ENCODE measurements around the gene CACHD1.

DNA sequence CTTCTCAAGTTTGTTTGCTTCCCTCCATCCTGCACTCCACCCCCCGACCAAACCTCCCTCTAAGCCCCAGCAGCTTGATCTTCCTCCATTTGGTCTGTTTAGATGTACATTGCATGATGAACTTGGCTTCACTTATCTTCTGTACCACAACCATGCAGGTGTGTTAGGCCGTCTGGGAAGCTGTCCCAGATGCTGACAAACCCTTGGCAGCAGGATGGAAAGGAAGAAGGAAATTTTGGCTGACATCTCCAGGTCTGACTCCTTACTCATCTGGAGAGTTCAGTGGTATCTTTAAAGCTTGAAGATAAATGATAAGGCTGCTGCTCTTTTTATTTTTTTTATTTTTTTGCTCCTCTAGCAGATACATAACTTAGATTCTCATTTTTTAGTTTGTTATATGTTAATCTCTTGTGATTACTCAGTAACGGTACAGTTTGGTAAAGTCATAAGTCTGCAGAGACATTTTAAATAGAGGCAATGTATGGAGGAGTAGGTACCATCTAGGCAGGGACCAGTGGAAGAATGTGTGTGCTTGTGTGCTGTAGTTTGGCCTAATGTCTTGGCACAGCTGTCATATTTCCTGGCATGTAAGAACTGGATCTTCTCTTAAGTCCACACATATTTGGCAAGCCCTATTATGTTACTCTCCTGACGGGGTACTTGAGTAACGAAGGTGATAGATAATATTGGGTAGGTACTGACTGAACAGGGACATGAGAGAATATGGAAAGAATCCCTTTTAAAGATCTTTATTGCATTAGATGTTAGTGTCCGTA lies 79.7 kb downstream of the CACHD1 start:
- TF ChIP-seq, protein P1, sequence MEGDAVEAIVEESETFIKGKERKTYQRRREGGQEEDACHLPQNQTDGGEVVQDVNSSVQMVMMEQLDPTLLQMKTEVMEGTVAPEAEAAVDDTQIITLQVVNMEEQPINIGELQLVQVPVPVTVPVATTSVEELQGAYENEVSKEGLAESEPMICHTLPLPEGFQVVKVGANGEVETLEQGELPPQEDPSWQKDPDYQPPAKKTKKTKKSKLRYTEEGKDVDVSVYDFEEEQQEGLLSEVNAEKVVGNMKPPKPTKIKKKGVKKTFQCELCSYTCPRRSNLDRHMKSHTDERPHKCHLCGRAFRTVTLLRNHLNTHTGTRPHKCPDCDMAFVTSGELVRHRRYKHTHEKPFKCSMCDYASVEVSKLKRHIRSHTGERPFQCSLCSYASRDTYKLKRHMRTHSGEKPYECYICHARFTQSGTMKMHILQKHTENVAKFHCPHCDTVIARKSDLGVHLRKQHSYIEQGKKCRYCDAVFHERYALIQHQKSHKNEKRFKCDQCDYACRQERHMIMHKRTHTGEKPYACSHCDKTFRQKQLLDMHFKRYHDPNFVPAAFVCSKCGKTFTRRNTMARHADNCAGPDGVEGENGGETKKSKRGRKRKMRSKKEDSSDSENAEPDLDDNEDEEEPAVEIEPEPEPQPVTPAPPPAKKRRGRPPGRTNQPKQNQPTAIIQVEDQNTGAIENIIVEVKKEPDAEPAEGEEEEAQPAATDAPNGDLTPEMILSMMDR (IDR thresholded peaks at IDR 0.05) = no peak
- no peak for TF ChIP-seq POLR2AphosphoS5 (IDR thresholded peaks at IDR 0.05)

All from gastroesophageal sphincter (tissue), 3 donors.